ENCODE results near the gene EDARADD.
"Not testable (repeated sequence)": the region's sequence is repeated elsewhere in the genome, so short reads cannot be mapped to it uniquely, and the experiment has no call there.

Gene EDARADD

GRCh38 chr1:236365999-236366570 is 28.0 kb upstream of the EDARADD start:
- Histone ChIP-seq H3K4me3 (ENCODE audit: low read length) (no peak overlapping the region), H3K36me3 (ENCODE audit: control insufficient read depth, insufficient read depth, low read length) (no peaks in the 10 kb centered on the region), H3K27ac (ENCODE audit: low read depth, low read length) (no peak overlapping the region), H3K4me1 (ENCODE audit: control insufficient read depth, insufficient read depth, low read length) (no peaks in the 10 kb centered on the region), H3K27me3 (ENCODE audit: control insufficient read depth, insufficient read depth, low read length) (no peaks in the 10 kb centered on the region), H3K9ac (ENCODE audit: low read length) (no peak overlapping the region)

GRCh38 chr1:236366681-236367080 is 27.4 kb upstream of the EDARADD start:
- H3K4me3 ChIP-seq (ENCODE audit: low read length); H3K27ac ChIP-seq (ENCODE audit: low read depth, low read length); H3K9ac ChIP-seq (ENCODE audit: low read length); H3K27me3 ChIP-seq (ENCODE audit: control insufficient read depth, insufficient read depth, low read length); H3K36me3 ChIP-seq (ENCODE audit: control insufficient read depth, insufficient read depth, low read length); H3K4me1 ChIP-seq (ENCODE audit: control insufficient read depth, insufficient read depth, low read length): not testable (repeated sequence)

DNA sequence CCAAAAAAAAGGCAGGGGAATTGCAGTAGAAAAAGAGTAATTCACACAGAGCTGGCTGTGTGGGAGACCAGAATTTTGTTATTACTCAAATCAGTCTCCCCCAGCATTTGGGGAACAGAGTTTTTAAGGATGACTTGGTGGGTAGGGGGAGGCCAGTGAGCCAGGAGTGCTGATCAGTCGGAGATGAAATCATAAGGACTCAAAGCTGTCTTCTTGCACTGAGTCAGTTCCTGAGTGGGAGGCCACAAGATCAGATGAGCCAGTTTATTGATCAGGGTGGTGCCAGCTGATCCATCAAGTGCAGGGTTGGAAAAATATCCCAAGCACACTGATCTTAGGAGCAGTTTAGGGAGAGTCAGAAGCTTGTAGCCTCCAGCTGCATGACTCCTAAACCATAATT is 23.7 kb upstream of the EDARADD start:
- Histone ChIP-seq H3K27ac (ENCODE audit: low read depth, low read length) (no peak overlapping the region), H3K9ac (ENCODE audit: low read length) (no peak overlapping the region), H3K4me3 (ENCODE audit: low read length) (no peak overlapping the region), H3K36me3 (ENCODE audit: control insufficient read depth, insufficient read depth, low read length) (no peaks in the 10 kb centered on the region), H3K4me1 (ENCODE audit: control insufficient read depth, insufficient read depth, low read length) (no peaks in the 10 kb centered on the region), H3K27me3 (ENCODE audit: control insufficient read depth, insufficient read depth, low read length) (no peaks in the 10 kb centered on the region)

GRCh38 chr1:236371083-236371482 is 23.0 kb upstream of the EDARADD start:
- Histone ChIP-seq H3K9ac (ENCODE audit: low read length) (no peak overlapping the region), H3K27ac (ENCODE audit: low read depth, low read length) (no peak overlapping the region)

GRCh38 chr1:236377832-236378535 is 16.1 kb upstream of the EDARADD start:
- H3K4me1 ChIP-seq (ENCODE audit: control insufficient read depth, insufficient read depth, low read length) = no peaks in the 10 kb centered on the region
- no peaks in the 10 kb centered on the region for H3K36me3 ChIP-seq (ENCODE audit: control insufficient read depth, insufficient read depth, low read length)
- H3K9ac ChIP-seq (ENCODE audit: low read length) = no peak overlapping the region
- no peaks in the 10 kb centered on the region for H3K27me3 ChIP-seq (ENCODE audit: control insufficient read depth, insufficient read depth, low read length)
- no peak overlapping the region for H3K4me3 ChIP-seq (ENCODE audit: low read length)
- no peak overlapping the region for H3K27ac ChIP-seq (ENCODE audit: low read depth, low read length)

More at GRCh38 chr1:236371083-236371482, 23.0 kb upstream of the EDARADD start:
- H3K27me3 ChIP-seq (ENCODE audit: control insufficient read depth, insufficient read depth, low read length) = no peaks in the 10 kb centered on the region
- no peaks in the 10 kb centered on the region for H3K4me1 ChIP-seq (ENCODE audit: control insufficient read depth, insufficient read depth, low read length)
- no peak overlapping the region for H3K4me3 ChIP-seq (ENCODE audit: low read length)
- H3K36me3 ChIP-seq (ENCODE audit: control insufficient read depth, insufficient read depth, low read length) = no peaks in the 10 kb centered on the region

- no peak overlapping the region for H3K4me3 ChIP-seq (ENCODE audit: low read length)
- H3K9ac ChIP-seq (ENCODE audit: low read length) = no peak overlapping the region
- no peaks in the 10 kb centered on the region for H3K27me3 ChIP-seq (ENCODE audit: control insufficient read depth, insufficient read depth, low read length)
- no peaks in the 10 kb centered on the region for H3K4me1 ChIP-seq (ENCODE audit: control insufficient read depth, insufficient read depth, low read length)
- H3K27ac ChIP-seq (ENCODE audit: low read depth, low read length) = no peak overlapping the region
- H3K36me3 ChIP-seq (ENCODE audit: control insufficient read depth, insufficient read depth, low read length) = no peaks in the 10 kb centered on the region
Observed at GRCh38 chr1:236381565-236382158, 12.4 kb upstream of the EDARADD start.

DNA sequence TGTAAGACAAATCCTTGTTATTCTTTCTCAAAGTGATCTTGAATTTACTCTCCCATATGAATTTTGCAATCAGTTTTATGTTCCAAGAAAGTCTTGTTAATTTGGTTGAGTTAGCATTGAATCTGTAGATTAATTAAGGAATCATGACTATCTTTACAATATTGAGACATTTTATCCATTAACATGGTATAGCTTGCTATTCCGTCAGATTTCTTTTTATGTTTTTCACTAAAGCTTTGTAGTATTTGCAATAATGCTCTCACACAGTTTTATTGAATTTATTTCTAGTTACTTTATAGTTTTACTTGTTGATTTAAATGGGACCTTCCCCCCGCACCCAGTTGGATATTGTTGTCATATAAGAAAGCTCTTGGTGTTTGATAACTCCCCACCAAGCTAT is 5.8 kb upstream of the EDARADD start:
- no peak overlapping the region for H3K27ac ChIP-seq (ENCODE audit: low read depth, low read length)
- no peaks in the 10 kb centered on the region for H3K36me3 ChIP-seq (ENCODE audit: control insufficient read depth, insufficient read depth, low read length)
- no peak overlapping the region for H3K9ac ChIP-seq (ENCODE audit: low read length)
- no peak overlapping the region for H3K4me3 ChIP-seq (ENCODE audit: low read length)
- H3K4me1 ChIP-seq (ENCODE audit: control insufficient read depth, insufficient read depth, low read length) = no peaks in the 10 kb centered on the region
- no peaks in the 10 kb centered on the region for H3K27me3 ChIP-seq (ENCODE audit: control insufficient read depth, insufficient read depth, low read length)

DNA sequence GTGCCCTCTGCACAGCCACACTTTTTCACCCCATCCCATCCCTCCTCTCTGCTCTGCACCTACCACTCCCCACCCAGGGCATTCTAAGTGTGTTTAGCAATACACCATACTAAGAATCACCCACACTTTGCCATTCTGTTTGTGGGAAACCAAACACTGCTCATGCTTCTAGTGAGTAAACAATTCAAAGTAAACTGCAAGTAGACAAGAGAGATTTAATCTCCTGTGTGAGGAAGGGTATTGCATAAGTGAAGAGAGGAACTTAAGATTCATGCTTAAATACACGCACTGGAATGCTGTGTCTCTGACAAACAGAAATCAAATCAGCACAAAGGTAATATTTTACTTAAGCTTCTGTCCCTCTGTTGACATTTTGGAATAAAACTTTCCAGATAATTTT is 4.8 kb upstream of the EDARADD start:
- no peak overlapping the region for H3K9ac ChIP-seq (ENCODE audit: low read length)
- no peaks in the 10 kb centered on the region for H3K36me3 ChIP-seq (ENCODE audit: control insufficient read depth, insufficient read depth, low read length)
- no peaks in the 10 kb centered on the region for H3K27me3 ChIP-seq (ENCODE audit: control insufficient read depth, insufficient read depth, low read length)
- H3K4me1 ChIP-seq (ENCODE audit: control insufficient read depth, insufficient read depth, low read length) = no peaks in the 10 kb centered on the region
- no peak overlapping the region for H3K27ac ChIP-seq (ENCODE audit: low read depth, low read length)
- H3K4me3 ChIP-seq (ENCODE audit: low read length) = no peak overlapping the region

- Histone ChIP-seq H3K27ac (ENCODE audit: low read depth, low read length) (no peak overlapping the region), H3K4me3 (ENCODE audit: low read length) (no peak overlapping the region), H3K27me3 (ENCODE audit: control insufficient read depth, insufficient read depth, low read length) (no peaks in the 10 kb centered on the region), H3K36me3 (ENCODE audit: control insufficient read depth, insufficient read depth, low read length) (no peaks in the 10 kb centered on the region), H3K4me1 (ENCODE audit: control insufficient read depth, insufficient read depth, low read length) (no peaks in the 10 kb centered on the region), H3K9ac (ENCODE audit: low read length) (no peak overlapping the region)
Observed at GRCh38 chr1:236391008-236391407, 3.1 kb upstream of the EDARADD start.

DNA sequence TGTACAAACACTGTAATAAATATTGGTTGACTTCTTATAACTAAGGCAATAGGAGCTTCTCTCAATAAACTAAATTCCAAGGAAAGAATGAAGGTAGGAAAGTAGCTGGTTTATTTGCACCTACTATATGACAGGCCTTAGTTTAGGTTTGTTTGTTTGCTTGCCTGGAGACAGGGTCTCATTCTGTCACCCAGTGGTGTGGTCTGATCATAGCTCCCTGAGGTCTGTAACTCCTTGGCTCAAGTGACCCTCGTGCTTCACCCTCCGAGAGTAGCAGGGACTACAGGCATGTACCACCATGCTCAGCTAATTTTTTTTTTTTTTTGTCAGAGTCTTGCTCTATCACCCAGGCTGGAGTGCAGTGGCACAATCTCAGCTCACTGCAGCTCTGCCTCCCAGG is 1.9 kb upstream of the EDARADD start:
- H3K27ac ChIP-seq (ENCODE audit: low read depth, low read length) = no peak overlapping the region
- H3K27me3 ChIP-seq (ENCODE audit: control insufficient read depth, insufficient read depth, low read length) = peaks cover 9% of the 10 kb centered on the region
- no peak overlapping the region for H3K4me3 ChIP-seq (ENCODE audit: low read length)
- no peak overlapping the region for H3K9ac ChIP-seq (ENCODE audit: low read length)
- no peaks in the 10 kb centered on the region for H3K36me3 ChIP-seq (ENCODE audit: control insufficient read depth, insufficient read depth, low read length)
- no peaks in the 10 kb centered on the region for H3K4me1 ChIP-seq (ENCODE audit: control insufficient read depth, insufficient read depth, low read length)

GRCh38 chr1:236394879-236395229 is 768 bp downstream of the EDARADD start:
- Histone ChIP-seq H3K4me3 (ENCODE audit: low read length) (peak overlapping the region; percentile 61), H3K27ac (ENCODE audit: low read depth, low read length) (no peak overlapping the region), H3K4me1 (ENCODE audit: control insufficient read depth, insufficient read depth, low read length) (no peaks in the 10 kb centered on the region), H3K9ac (ENCODE audit: low read length) (no peak overlapping the region), H3K27me3 (ENCODE audit: control insufficient read depth, insufficient read depth, low read length) (peaks cover 13% of the 10 kb centered on the region), H3K36me3 (ENCODE audit: control insufficient read depth, insufficient read depth, low read length) (no peaks in the 10 kb centered on the region)

DNA sequence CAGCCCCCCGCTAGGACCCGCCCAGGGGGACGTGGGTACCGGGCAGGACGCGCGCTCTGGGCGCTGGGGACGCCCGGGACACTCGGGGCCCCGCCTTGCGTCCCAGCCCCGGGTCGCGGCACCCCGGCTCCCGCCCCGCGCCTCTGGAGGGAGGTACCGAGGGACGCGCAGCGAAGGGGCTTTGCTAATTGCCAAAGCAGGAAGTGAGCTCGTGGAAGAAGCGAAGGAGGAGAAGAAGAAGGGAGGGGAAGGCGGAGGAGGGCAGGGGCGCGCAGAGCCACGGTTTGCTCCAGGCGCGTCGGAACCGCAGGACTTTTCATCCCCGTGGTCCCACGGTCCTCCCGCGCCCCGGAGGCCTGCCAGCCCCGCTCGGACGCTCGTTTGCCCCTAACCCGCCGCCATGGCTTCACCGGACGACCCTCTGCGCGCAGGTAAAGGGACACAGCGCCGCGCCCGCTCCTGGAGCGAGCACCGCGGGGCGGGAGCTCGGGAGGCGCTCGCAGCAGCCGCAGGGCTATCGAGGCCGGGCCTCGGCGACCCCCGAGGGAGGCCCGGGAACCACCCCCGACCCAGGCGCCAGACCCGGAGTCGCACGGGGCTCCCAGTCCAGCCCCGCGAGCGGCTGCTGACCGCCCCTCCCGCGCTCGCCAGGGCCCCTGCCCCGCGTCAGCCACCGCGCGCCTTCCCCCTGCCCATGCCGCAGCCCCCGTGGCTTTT is 1.3 kb downstream of the EDARADD start:
- H3K27me3 ChIP-seq (ENCODE audit: control insufficient read depth, insufficient read depth, low read length) = peaks cover 13% of the 10 kb centered on the region
- H3K36me3 ChIP-seq (ENCODE audit: control insufficient read depth, insufficient read depth, low read length) = no peaks in the 10 kb centered on the region
- H3K4me3 ChIP-seq (ENCODE audit: low read length) = peak overlapping the region; percentile 61
- no peaks in the 10 kb centered on the region for H3K4me1 ChIP-seq (ENCODE audit: control insufficient read depth, insufficient read depth, low read length)
- no peak overlapping the region for H3K27ac ChIP-seq (ENCODE audit: low read depth, low read length)
- H3K9ac ChIP-seq (ENCODE audit: low read length) = no peak overlapping the region
